ENCODE measurements around the gene RNF44.

DNA sequence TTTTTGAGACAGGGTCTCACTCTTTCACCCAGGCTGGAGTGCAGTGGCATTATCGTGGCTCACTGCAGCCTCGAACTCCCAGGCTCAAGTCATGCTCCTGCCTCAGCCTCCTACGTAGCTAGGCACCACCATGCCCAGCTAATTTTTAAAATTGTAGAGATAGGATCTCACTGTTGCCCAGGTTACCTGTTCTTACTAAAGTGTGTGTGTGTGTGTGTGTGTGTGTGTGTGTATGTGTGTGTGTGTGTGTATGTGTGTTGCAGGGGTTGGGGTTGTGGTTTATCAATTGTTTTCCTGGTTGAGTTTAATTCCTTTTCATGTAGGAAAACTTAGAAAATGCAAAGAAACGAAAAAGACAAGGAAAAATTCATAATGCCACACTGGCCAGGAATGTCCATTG is 21.8 kb downstream of the RNF44 start:
- TF ChIP-seq, protein P1, sequence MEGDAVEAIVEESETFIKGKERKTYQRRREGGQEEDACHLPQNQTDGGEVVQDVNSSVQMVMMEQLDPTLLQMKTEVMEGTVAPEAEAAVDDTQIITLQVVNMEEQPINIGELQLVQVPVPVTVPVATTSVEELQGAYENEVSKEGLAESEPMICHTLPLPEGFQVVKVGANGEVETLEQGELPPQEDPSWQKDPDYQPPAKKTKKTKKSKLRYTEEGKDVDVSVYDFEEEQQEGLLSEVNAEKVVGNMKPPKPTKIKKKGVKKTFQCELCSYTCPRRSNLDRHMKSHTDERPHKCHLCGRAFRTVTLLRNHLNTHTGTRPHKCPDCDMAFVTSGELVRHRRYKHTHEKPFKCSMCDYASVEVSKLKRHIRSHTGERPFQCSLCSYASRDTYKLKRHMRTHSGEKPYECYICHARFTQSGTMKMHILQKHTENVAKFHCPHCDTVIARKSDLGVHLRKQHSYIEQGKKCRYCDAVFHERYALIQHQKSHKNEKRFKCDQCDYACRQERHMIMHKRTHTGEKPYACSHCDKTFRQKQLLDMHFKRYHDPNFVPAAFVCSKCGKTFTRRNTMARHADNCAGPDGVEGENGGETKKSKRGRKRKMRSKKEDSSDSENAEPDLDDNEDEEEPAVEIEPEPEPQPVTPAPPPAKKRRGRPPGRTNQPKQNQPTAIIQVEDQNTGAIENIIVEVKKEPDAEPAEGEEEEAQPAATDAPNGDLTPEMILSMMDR (IDR thresholded peaks at IDR 0.05) = no peak
- TF ChIP-seq POLR2A (IDR thresholded peaks at IDR 0.05) = no peak
